HUES6 (cell line): ENCODE data around the gene CFAP54.
"Not testable (repeated sequence)": the region's sequence is repeated elsewhere in the genome, so short reads cannot be mapped to it uniquely, and the experiment has no call there.

Source experiments
- H3K27ac ChIP-seq: 2 replicates; pipeline ENCODE4 v1.7.0; 2013; ENCODE audit warnings: low read depth, mild to moderate bottlenecking, low read length, inconsistent platforms
- H3K27me3 ChIP-seq: 2 replicates; pipeline ENCODE4 v1.6.1; 2013; ENCODE audit warnings: low read length; ENCODE audit not compliant: control insufficient read depth, insufficient read depth
- H3K36me3 ChIP-seq: 2 replicates; pipeline ENCODE4 v1.6.1; 2013; ENCODE audit warnings: low read length; ENCODE audit not compliant: control insufficient read depth, insufficient read depth
- H3K4me1 ChIP-seq: 2 replicates; pipeline ENCODE4 v1.6.1; 2013; ENCODE audit warnings: low read length; ENCODE audit not compliant: control insufficient read depth, insufficient read depth
- H3K4me3 ChIP-seq: 2 replicates; pipeline ENCODE4 v1.5.1; 2013; ENCODE audit warnings: low read depth, low read length
- H3K9ac ChIP-seq: one replicate; pipeline ENCODE4 v1.6.1; 2013; ENCODE audit warnings: mild to moderate bottlenecking, low read length
- H3K9me3 ChIP-seq: 2 replicates; pipeline ENCODE4 v1.6.1; 2013; ENCODE audit warnings: low read depth, low read length; ENCODE audit not compliant: control insufficient read depth, insufficient read depth

The CFAP54 gene

DNA sequence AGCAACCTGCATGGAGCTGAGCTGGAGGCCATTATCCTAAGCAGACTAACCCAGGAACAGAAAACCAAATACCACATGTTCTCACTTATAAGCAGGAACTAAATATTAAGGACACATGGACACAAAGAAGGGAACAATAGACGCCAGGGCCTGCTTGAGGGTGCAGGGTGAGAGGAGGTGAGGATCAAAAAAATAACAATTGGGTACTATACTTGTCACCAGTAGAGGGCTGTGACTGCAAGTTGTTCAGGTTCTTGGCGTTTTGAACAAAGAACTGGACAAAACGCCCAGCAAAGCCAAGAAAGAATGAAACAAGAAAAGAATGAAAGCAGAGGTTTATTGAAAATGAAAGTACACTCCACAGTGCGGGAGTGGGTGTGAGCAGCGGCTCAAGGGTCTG lies 209.1 kb downstream of the CFAP54 start:
- Histone ChIP-seq H3K27ac (no peak overlapping the region), H3K4me3 (no peak overlapping the region), H3K27me3 (no peaks in the 10 kb centered on the region), H3K9ac (no peak overlapping the region), H3K9me3 (no peaks in the 10 kb centered on the region), H3K36me3 (no peaks in the 10 kb centered on the region), H3K4me1 (no peaks in the 10 kb centered on the region)

DNA sequence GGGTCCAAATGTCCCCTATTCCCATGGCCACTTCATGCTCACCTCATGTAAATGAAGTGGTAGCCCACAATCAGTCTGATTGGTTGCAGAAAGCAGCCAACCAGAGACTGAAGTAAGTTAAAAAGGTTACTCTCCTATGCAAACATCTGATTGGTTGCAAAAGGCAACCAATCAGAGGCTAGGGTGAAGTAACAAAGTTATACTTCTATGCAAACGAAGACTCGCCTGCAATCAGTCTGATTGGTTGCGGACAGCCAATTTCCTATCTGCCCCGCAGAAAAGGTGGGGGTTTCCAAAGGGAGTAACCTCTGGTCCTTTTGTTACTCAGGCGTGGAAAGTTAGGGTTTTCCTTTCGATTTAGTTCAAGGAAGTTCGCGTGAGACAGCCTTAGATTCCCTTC lies 209.6 kb downstream of the CFAP54 start:
- Histone ChIP-seq H3K27me3 (no peaks in the 10 kb centered on the region), H3K4me3 (no peak overlapping the region), H3K27ac (no peak overlapping the region), H3K9ac (no peak overlapping the region), H3K36me3 (no peaks in the 10 kb centered on the region), H3K4me1 (no peaks in the 10 kb centered on the region), H3K9me3 (no peaks in the 10 kb centered on the region)

DNA sequence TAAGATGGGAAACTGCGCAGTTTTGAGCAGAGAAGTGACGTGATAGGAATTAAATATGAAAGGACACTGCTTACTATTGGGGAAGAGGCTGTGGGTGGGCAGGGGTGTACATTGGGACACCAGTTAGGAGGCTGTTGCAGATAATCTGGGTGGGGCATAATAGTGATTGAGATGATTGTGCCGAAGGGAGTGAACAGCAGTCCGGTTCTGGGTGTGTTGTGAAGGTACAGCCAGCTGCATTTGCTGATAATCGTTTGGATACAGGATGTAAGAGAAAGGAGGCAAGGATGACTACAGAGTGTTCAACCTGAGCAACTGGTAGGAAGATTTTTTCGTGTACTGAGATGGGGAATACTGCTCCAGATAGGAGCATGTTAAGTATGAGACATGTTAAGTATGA lies 212.5 kb downstream of the CFAP54 start:
- H3K4me1 ChIP-seq: no peaks in the 10 kb centered on the region
- no peaks in the 10 kb centered on the region for H3K36me3 ChIP-seq
- no peak overlapping the region for H3K27ac ChIP-seq
- H3K9ac ChIP-seq: no peak overlapping the region
- no peaks in the 10 kb centered on the region for H3K9me3 ChIP-seq
- H3K4me3 ChIP-seq: no peak overlapping the region
- H3K27me3 ChIP-seq: no peaks in the 10 kb centered on the region

DNA sequence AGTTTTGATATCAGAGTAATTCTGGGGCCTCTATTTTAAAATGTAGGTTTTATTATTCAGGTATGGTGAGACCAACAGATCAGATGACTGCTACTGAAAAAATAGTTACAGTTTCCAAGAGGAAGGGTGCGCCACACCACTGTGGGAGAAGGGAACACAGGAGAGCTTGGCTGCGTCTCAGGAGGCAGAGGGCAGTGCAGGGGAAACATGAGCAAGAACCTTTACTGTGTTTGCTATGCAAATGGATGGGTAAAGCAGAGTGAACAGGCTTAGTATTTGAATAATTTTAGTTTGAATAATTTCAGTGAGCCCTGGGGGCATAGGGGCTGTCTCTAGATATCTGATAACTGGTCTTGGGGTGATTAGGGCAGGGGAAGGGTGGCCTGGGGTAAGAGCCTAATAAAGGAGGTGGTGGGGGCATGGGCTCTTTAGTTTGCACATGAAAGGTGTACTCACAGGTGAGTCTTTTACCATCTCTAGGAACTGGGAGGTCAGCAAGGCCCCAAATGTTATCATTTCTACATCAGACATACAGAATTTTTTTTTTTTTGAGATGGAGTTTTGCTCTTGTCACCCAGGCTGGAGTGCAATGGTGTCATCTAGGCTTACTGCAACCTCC lies 220.9 kb downstream of the CFAP54 start:
- no peaks in the 10 kb centered on the region for H3K27me3 ChIP-seq
- H3K4me1 ChIP-seq: no peaks in the 10 kb centered on the region
- H3K27ac ChIP-seq: no peak overlapping the region
- H3K4me3 ChIP-seq: no peak overlapping the region
- H3K9ac ChIP-seq: no peak overlapping the region
- no peaks in the 10 kb centered on the region for H3K9me3 ChIP-seq
- no peaks in the 10 kb centered on the region for H3K36me3 ChIP-seq

DNA sequence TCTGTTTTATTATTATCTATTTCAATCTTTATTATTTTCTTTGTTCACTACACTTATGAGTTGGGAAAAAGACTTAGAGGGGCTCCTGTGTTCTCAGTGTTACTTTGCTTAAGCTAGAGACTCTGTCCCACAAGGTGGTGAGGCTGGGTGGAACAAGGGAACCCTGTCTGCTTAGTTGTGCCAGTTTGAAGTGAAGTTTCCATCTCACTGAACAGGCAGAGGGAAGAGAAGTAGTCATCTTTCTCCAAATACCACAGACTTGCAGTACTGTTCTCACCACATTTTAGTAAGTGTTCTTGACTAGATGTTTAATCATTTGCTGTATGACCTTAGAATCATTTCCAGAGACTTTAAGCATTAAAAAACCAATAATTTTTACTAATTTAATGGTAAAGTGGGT lies 222.0 kb downstream of the CFAP54 start:
- Histone ChIP-seq H3K36me3 (no peaks in the 10 kb centered on the region), H3K4me1 (no peaks in the 10 kb centered on the region), H3K27me3 (no peaks in the 10 kb centered on the region), H3K9ac (no peak overlapping the region), H3K4me3 (no peak overlapping the region), H3K27ac (no peak overlapping the region), H3K9me3 (no peaks in the 10 kb centered on the region)

DNA sequence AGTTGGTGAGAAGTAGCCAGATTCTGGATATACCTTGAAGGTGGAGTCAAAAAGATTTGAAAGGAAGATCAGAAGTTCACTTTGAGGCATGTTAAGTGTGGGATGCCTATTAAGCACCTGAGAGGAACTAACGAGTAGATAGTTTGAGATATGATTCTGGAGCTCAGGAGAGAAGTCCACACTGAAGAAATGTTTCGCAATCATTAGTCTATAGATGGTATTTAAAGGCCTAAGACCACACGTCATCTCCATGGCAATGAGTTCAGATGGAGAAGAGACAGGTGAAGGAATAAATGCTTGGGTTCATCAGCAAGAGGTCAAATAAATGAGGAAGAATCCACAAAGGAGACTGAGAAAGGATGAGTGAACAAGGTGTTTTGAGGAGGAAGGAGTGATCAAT lies 224.8 kb downstream of the CFAP54 start:
- no peak overlapping the region for H3K27ac ChIP-seq
- H3K27me3 ChIP-seq: no peaks in the 10 kb centered on the region
- no peaks in the 10 kb centered on the region for H3K36me3 ChIP-seq
- no peak overlapping the region for H3K4me3 ChIP-seq
- no peaks in the 10 kb centered on the region for H3K4me1 ChIP-seq
- H3K9ac ChIP-seq: no peak overlapping the region
- H3K9me3 ChIP-seq: no peaks in the 10 kb centered on the region

DNA sequence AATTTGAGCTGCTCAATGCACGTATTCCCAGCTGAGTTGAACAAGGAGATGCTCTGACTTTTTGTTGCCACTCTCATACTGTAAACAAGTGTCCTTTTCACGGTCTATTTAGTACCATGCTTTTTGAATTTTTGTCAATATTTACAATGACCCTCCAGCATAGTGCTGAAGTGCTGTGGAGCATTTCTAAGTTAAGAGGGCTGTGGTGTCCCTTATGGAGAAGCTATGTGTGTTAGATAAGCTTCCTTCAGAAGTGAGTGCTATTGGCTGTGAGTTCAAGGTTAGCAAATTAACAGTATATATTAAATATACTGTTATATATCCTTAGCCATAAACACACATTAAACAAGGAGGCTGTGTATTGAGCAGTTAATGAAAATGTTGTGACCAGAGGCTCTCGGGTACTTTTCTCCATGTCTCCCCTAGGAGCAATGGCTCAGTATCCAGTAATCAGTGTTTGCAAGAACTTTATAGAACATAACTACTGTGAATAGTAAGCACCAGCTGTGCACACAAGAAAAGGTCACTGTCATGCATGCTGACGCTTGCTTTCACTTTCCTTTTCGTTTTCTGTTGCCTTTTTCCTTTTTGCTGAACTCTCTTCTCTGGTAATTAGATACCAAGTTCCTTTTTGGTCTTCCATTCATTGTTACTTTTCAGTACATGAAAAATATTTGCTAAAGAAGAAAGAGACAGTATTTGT lies 230.4 kb downstream of the CFAP54 start:
- Histone ChIP-seq H3K4me3 (no peak overlapping the region), H3K27me3 (no peaks in the 10 kb centered on the region), H3K36me3 (no peaks in the 10 kb centered on the region), H3K4me1 (no peaks in the 10 kb centered on the region; the same call in 1 of the 2 replicates), H3K27ac (no peak overlapping the region), H3K9ac (no peak overlapping the region), H3K9me3 (no peaks in the 10 kb centered on the region)

DNA sequence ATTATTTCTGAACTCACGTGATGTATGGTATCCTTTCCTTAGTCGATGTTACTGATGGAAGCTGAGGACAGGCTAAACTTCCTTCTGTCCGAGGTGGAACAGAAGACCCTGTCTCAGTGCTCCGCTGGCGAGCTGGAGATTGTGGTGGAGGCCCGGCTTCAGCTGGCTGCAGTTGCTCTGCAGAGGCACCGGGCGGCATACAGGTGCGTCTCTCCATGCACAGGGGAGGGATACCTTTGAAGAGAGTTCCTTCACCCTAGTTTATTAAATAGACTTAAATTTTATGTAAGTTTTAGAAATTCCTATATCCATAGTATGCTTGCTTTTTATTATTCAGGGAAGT lies 231.0 kb downstream of the CFAP54 start:
- Histone ChIP-seq H3K27ac (no peak overlapping the region), H3K27me3 (no peaks in the 10 kb centered on the region), H3K9me3 (no peaks in the 10 kb centered on the region), H3K9ac (no peak overlapping the region), H3K4me1 (no peaks in the 10 kb centered on the region; the same call in 1 of the 2 replicates), H3K4me3 (no peak overlapping the region), H3K36me3 (no peaks in the 10 kb centered on the region)

DNA sequence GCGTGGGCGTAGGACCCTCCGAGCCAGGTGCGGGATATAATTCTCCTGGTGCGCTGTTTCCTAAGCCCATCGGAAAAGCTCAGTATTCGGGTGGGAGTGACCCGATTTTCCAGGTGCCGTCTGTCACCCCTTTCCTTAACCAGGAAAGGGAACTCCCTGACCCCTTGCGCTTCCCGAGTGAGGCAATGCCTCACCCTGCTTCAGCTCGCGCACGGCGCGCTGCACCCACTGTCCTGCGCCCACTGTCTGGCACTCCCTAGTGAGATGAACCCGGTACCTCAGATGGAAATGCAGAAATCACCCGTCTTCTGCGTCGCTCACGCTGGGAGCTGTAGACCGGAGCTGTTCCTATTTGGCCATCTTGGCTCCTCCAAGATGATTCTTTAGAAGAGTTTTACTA lies 240.1 kb downstream of the CFAP54 start:
- H3K4me3 ChIP-seq: peak overlapping the region; percentile 38; the same call in 1 of the 2 replicates
- not testable (repeated sequence) for H3K27me3 ChIP-seq, H3K9me3 ChIP-seq, H3K4me1 ChIP-seq, H3K27ac ChIP-seq, H3K36me3 ChIP-seq
- peak overlapping the region; percentile 48 for H3K9ac ChIP-seq

DNA sequence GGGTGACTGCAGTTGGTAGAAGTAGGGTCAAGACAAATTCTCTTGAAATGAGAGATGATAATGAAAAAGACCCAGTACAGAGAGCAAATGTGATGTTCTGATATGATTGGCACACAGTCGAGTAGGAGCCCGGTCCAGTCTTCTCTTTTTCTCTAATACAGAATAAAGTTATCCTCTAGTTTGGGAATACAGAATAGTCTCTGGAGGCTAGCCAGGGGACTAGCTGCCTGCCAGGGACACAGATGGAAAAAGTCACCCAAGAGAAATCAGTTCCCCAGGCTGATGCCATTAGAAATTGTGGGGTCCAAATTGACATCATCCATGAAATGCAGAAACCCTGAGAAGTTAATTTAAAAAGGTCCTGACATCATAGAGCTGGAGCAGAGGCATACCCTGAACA lies 240.5 kb downstream of the CFAP54 start:
- H3K27me3 ChIP-seq: no peaks in the 10 kb centered on the region
- peak overlapping the region; percentile 38; the same call in 1 of the 2 replicates for H3K4me3 ChIP-seq
- H3K36me3 ChIP-seq: no peaks in the 10 kb centered on the region
- H3K4me1 ChIP-seq: no peaks in the 10 kb centered on the region
- H3K27ac ChIP-seq: no peak overlapping the region
- H3K9ac ChIP-seq: no peak overlapping the region
- H3K9me3 ChIP-seq: no peaks in the 10 kb centered on the region

DNA sequence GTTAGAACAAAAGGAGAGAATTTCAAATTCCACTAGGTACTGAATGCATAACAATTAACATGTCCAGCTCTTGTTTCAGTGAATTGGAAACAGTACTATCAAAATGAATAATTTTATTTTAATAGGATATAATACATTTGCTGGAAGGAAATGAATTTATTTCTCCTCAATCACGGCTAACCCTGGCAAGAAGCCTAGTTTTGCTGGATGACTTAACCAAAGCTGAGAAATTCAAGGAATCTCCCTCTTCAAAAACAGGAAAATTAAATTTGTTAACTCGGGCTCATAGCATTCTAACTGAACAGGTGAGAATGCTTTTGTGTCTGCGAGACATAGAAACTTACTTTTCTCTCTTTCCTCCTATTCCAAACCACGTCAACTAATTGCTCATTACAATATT lies 254.2 kb downstream of the CFAP54 start:
- Histone ChIP-seq H3K4me3 (no peak overlapping the region), H3K27ac (no peak overlapping the region), H3K4me1 (no peaks in the 10 kb centered on the region), H3K27me3 (no peaks in the 10 kb centered on the region), H3K36me3 (no peaks in the 10 kb centered on the region), H3K9ac (no peak overlapping the region), H3K9me3 (no peaks in the 10 kb centered on the region)
